MM.1S (cell line): Measurements from ENCODE around the gene TIMM17A.

ENCODE experiments used
- EZH2 ChIP-seq: fragments of 300-600 bp; sonication (generic); optimal IDR thresholded peaks from 2 replicates; pipeline ENCODE3; 2017; ENCODE audit warnings: low read depth, mild to moderate bottlenecking, antibody characterized with exemption, low read length, mixed read lengths
- EZH2phosphoT487 ChIP-seq: fragments of 300-600 bp; sonication (generic); IDR thresholded peaks from 2 replicates; pipeline ENCODE4 v1.6.1; 2018; ENCODE audit warnings: antibody characterized with exemption, low read length
- TF ChIP-seq, protein P1 (sequence below): fragments of 300-600 bp; sonication (generic); IDR thresholded peaks from 2 replicates; pipeline ENCODE4 v1.5.1; 2016; ENCODE audit warnings: antibody characterized with exemption, low read length, mixed read lengths

DNA sequence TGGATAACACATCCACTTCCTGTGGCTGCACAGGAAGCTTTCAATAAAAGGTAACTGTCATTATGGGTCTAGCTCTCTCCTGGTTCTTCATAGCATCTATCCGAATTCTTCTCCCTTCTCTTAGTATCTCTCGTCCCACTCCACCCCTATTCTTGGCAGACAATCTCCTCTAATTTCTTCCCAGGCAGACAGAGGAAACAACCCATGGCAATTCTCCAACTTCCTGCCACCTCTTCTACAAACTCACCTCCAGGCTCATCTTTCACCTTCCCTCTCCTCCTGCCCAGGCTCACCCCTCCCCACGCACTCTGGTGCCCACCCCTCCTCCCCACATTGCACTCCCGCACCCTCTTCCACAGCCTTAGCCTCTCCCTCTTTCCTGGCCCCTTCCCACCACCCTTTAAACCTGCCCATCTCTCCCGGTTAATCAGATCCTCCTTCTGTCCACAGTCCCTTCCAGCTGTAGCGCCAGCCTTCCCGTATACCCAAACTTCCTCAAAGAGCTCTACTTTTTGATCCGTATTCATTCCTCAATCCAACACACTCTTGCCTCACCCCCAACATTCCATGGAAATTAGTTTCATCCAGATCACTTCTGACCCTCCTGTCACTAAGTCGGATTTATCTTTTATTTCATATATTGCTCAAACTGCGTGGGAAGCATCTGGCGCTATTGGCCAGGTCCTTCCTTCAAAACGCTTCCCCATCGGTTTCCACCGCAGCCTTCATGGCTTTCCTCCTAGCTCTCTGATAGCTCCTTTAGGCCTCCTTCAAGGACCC is 40.7 kb upstream of the TIMM17A start:
- TF ChIP-seq EZH2phosphoT487 (no peak), EZH2 (no peak)
- TF ChIP-seq, protein P1, sequence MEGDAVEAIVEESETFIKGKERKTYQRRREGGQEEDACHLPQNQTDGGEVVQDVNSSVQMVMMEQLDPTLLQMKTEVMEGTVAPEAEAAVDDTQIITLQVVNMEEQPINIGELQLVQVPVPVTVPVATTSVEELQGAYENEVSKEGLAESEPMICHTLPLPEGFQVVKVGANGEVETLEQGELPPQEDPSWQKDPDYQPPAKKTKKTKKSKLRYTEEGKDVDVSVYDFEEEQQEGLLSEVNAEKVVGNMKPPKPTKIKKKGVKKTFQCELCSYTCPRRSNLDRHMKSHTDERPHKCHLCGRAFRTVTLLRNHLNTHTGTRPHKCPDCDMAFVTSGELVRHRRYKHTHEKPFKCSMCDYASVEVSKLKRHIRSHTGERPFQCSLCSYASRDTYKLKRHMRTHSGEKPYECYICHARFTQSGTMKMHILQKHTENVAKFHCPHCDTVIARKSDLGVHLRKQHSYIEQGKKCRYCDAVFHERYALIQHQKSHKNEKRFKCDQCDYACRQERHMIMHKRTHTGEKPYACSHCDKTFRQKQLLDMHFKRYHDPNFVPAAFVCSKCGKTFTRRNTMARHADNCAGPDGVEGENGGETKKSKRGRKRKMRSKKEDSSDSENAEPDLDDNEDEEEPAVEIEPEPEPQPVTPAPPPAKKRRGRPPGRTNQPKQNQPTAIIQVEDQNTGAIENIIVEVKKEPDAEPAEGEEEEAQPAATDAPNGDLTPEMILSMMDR, result no peak
